Smooth muscle cell (in vitro differentiated cells): ENCODE results near the gene C11orf58. TPM values are rescaled to one million over a fixed set of nuclear protein-coding genes. Genes with fewer than 3 reads are reported as not detected.

Experiments
- DNase-seq: peaks from one replicate; lab custom pipeline; 2025; ENCODE audit not compliant: unreplicated experiment; lab: John Stamatoyannopoulos, UW
- H2AFZ ChIP-seq: fragments of 200-600 bp; sonication (generic); 2 replicates; pipeline ENCODE4 v1.6.0; 2016; ENCODE audit warnings: antibody characterized with exemption, low read depth, mild to moderate bottlenecking
- H3F3A ChIP-seq: fragments of 200-600 bp; sonication (generic); 2 replicates; pipeline ENCODE4 v1.6.0; 2017; ENCODE audit warnings: antibody characterized with exemption, low read depth
- H3K27ac ChIP-seq: fragments of 200-600 bp; sonication (generic); 2 replicates; pipeline ENCODE4 v1.5.1; 2016; ENCODE audit warnings: low read depth, mild to moderate bottlenecking
- H3K27me3 ChIP-seq: fragments of 200-600 bp; sonication (generic); 2 replicates; pipeline ENCODE4 v1.6.1; 2016; ENCODE audit warnings: low read depth, mild to moderate bottlenecking
- H3K36me3 ChIP-seq: fragments of 200-600 bp; sonication (generic); 2 replicates; pipeline ENCODE4 v1.5.1; 2016; ENCODE audit warnings: low read depth
- H3K4me1 ChIP-seq: fragments of 200-600 bp; sonication (generic); 2 replicates; pipeline ENCODE4 v1.5.1; 2016; ENCODE audit warnings: low read depth
- H3K4me2 ChIP-seq: fragments of 200-600 bp; sonication (generic); 2 replicates; pipeline ENCODE4 v1.6.0; 2016; ENCODE audit warnings: mild to moderate bottlenecking
- H3K4me3 ChIP-seq: fragments of 200-600 bp; sonication (generic); 2 replicates; pipeline ENCODE4 v1.5.1; 2016; ENCODE audit warnings: mild to moderate bottlenecking
- H3K79me2 ChIP-seq: fragments of 200-600 bp; sonication (generic); 2 replicates; pipeline ENCODE4 v1.6.0; 2016; ENCODE audit warnings: low read depth, mild to moderate bottlenecking
- H3K9ac ChIP-seq: fragments of 200-600 bp; sonication (generic); 2 replicates; pipeline ENCODE4 v1.6.0; 2016; ENCODE audit warnings: low read depth
- H3K9me3 ChIP-seq: fragments of 200-600 bp; sonication (generic); replicated peaks from 2 replicates; pipeline ENCODE4 v1.5.1; 2016; ENCODE audit warnings: low read depth
- H4K20me1 ChIP-seq: fragments of 200-600 bp; sonication (generic); 2 replicates; pipeline ENCODE4 v1.6.0; 2016; ENCODE audit warnings: low read depth
- WGBS: methylation state at CpG from one replicate; pipeline ENCODE4 v1.1.7; 2016; ENCODE audit warnings: low lambda C conversion rate; 5-methylcytosine and 5-hydroxymethylcytosine counted together
- polyA plus RNA-seq: library from polyadenylated mRNA; unstranded; fragments of >200 nt; fragmentation: Nextera tagmentation; extraction: Ambion mirVana; gene quantifications from 2 replicates; pipeline ENCODE4 v1.2.1, GENCODE V29; 2016
- total RNA-seq: library from RNA; depleted of rRNA; stranded (reverse); fragments of >200 nt; gene quantifications from 2 replicates; pipeline ENCODE4 v1.2.3, GENCODE V29; 2014
- TF ChIP-seq, protein P1 (sequence below): fragments of 200-600 bp; sonication (generic); IDR thresholded peaks from 2 replicates; pipeline ENCODE4 v1.5.1; 2017; ENCODE audit warnings: borderline replicate concordance, mild to moderate bottlenecking, antibody characterized with exemption; ENCODE audit not compliant: insufficient read depth, poor library complexity, severe bottlenecking

C11orf58 gene
- total and polyA plus RNA-seq, 2 experiments from 2014 or later: 174 to 183 TPM

DNA sequence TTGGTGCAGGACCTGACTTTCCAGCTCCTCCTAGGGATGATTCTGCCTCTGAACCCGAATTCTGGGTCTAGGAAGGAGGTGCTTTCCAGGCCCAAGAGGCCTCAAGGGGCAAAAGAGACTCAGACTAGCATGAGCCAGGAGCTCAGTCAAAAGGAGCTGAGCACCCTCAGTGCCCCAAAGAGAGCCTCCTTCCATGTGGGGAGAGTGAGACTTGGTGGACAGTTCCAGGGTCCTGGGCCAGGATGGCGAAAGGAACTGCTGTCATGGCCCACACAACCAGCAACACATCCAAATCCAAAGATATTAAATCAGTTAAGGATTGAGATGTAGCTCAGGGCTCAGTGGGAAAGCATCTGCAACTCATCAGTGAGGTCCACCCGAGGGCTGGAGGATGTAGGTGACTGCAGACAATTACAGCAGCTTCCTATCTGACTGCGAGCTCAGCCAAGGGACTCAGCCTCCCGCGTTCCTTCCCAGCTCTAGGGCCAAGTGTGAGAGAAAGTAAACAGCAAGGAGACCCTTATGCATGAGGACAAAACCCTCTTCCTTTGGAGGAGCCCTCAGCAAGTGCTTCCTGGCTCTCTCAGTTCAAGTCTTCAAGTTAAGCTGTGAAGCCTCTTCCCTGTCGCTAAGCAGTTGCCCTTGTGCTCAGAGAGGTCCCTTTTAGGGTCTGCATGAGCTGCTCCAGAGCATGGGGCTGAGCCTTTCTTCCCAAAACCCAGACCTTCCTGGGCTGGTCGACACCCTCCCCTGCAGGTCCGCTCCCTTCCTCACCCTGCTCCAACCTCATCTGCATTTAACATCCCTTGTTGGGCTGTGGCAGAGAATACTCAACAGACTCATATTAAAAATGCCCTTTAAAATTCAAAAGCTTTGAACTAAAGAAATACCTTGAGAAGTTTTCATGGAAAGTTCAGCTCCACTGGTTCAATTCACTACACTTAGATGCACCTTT, 35.8 kb downstream of the C11orf58 start:
- no peak overlapping the region for H3K4me2 ChIP-seq
- WGBS: 84% methylated on average over 9 of the region's 9 CpGs
- no peak for DNase-seq
- no peak overlapping the region for H3K4me3 ChIP-seq
- TF ChIP-seq, protein P1, sequence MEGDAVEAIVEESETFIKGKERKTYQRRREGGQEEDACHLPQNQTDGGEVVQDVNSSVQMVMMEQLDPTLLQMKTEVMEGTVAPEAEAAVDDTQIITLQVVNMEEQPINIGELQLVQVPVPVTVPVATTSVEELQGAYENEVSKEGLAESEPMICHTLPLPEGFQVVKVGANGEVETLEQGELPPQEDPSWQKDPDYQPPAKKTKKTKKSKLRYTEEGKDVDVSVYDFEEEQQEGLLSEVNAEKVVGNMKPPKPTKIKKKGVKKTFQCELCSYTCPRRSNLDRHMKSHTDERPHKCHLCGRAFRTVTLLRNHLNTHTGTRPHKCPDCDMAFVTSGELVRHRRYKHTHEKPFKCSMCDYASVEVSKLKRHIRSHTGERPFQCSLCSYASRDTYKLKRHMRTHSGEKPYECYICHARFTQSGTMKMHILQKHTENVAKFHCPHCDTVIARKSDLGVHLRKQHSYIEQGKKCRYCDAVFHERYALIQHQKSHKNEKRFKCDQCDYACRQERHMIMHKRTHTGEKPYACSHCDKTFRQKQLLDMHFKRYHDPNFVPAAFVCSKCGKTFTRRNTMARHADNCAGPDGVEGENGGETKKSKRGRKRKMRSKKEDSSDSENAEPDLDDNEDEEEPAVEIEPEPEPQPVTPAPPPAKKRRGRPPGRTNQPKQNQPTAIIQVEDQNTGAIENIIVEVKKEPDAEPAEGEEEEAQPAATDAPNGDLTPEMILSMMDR: no peak
- H3K79me2 ChIP-seq: no peaks in the 10 kb centered on the region
- no peaks in the 10 kb centered on the region for H3K27me3 ChIP-seq
- no peaks in the 10 kb centered on the region for H3K36me3 ChIP-seq
- H3K9me3 ChIP-seq: no peaks in the 10 kb centered on the region
- no peaks in the 10 kb centered on the region for H3F3A ChIP-seq
- H3K4me1 ChIP-seq: no peaks in the 10 kb centered on the region
- no peak overlapping the region for H2AFZ ChIP-seq
- no peak overlapping the region for H3K9ac ChIP-seq
- no peaks in the 10 kb centered on the region for H4K20me1 ChIP-seq
- no peak overlapping the region for H3K27ac ChIP-seq

DNA sequence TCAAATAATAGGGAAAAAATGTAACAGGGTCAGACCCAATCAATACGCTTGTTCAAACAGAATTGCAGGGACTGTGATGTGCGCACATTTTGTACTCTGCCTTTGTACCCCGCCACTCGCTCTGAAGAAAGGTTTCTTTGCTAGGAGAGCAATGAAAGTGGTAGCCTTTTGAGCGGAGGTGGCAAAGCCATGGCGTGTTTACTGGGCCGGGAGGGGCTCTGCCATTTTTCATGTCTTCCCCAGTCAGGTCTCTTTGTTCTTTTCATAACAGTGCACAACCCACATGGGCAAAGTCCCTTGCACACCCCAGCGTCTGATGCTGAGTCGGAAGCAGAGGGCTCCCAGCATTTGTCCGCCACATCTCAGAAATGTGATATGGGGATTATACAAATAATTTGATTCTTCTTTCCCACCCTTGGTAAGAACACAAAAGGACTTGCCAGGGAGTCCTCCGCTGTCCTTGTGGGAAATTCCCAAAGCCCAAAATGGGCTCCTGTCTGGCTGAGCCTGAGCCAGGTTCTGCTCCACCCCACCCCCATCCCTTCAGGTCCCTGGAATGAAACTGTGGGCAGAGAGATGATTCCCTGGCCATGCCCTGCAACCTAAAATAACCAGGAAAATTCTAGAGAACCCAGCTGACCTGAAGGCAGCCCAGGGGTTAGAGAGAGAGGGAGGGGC, 36.6 kb downstream of the C11orf58 start:
- WGBS: over 99% methylated on average over 11 of the region's 11 CpGs
- H2AFZ ChIP-seq: no peak overlapping the region
- TF ChIP-seq, protein P1: no peak
- no peak overlapping the region for H3K4me3 ChIP-seq
- no peaks in the 10 kb centered on the region for H3K9me3 ChIP-seq
- H3F3A ChIP-seq: no peaks in the 10 kb centered on the region
- no peak overlapping the region for H3K27ac ChIP-seq
- no peak overlapping the region for H3K9ac ChIP-seq
- H3K27me3 ChIP-seq: no peaks in the 10 kb centered on the region
- DNase-seq: no peak
- no peak overlapping the region for H3K4me2 ChIP-seq
- no peaks in the 10 kb centered on the region for H4K20me1 ChIP-seq
- no peaks in the 10 kb centered on the region for H3K4me1 ChIP-seq
- no peaks in the 10 kb centered on the region for H3K79me2 ChIP-seq
- H3K36me3 ChIP-seq: no peaks in the 10 kb centered on the region

DNA sequence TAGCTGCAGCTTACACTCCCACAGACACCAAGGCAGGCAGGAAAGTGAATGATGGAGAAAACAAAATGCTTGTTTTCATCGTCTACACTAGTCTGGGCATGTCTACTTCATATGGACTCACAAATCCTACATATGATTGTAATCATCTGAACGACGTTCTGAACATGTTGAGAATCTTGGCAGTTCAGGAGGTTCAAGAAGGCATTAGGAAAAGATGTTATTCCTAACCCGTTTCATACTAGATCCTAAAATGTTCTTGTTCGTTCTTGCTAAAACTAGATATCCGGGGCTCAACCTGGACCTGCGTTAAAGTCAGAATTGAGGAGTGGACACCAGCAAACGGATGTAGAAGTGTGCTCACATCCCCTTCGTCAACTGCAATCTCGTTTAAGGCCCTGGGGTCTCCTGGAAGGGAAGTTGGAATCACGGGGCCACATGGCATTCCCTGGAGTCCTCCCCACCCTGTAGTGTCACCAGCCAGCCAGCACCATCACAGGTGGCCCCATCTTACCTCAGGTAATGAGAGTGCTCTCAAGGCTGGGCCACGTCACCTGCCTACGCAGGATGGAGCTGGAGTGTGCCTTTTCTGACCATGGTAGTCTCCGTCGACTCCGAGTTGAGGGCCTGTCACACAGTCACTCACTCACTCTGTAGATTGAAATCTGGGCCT, 37.3 kb downstream of the C11orf58 start:
- no peak overlapping the region for H3K9ac ChIP-seq
- H4K20me1 ChIP-seq: no peaks in the 10 kb centered on the region
- H3K27ac ChIP-seq: no peak overlapping the region
- no peaks in the 10 kb centered on the region for H3F3A ChIP-seq
- TF ChIP-seq, protein P1: no peak
- WGBS: 95% methylated on average over 16 of the region's 16 CpGs
- H3K4me3 ChIP-seq: no peak overlapping the region
- no peak for DNase-seq
- no peak overlapping the region for H2AFZ ChIP-seq
- no peaks in the 10 kb centered on the region for H3K36me3 ChIP-seq
- no peaks in the 10 kb centered on the region for H3K79me2 ChIP-seq
- H3K27me3 ChIP-seq: no peaks in the 10 kb centered on the region
- H3K9me3 ChIP-seq: no peaks in the 10 kb centered on the region
- H3K4me2 ChIP-seq: no peak overlapping the region
- H3K4me1 ChIP-seq: no peaks in the 10 kb centered on the region
